NOMO-1 treated with DMSO at 0.1 percent for 48 hours (cell line): Measurements from ENCODE around the gene KCTD18.

ENCODE experiments used
- DNase-seq: peaks from one replicate; lab custom pipeline; 2025; ENCODE audit not compliant: unreplicated experiment; lab: John Stamatoyannopoulos, UW

KCTD18 gene

DNA sequence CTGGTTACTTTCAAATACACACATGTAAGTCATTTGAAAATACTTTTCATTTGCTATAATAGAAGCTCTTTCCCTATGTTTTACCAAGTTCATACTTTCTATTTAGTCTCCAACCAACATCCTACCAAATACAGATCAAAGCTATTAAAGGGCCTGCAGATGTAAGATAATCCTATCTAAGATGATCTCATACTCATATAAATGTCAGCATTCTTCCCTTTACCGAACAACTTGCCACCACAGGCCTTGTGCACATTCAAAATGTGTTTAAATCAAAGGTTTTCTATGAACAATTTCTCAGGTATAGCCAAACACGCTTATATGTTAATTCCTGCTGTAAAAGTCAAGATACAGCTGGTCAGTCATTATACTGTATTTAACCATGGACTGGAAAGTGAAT, 23.3 kb downstream of the KCTD18 start:
- no peak for DNase-seq

GRCh38 chr2:200484934-200485333, 24.9 kb downstream of the KCTD18 start:
- DNase-seq = no peak

DNA sequence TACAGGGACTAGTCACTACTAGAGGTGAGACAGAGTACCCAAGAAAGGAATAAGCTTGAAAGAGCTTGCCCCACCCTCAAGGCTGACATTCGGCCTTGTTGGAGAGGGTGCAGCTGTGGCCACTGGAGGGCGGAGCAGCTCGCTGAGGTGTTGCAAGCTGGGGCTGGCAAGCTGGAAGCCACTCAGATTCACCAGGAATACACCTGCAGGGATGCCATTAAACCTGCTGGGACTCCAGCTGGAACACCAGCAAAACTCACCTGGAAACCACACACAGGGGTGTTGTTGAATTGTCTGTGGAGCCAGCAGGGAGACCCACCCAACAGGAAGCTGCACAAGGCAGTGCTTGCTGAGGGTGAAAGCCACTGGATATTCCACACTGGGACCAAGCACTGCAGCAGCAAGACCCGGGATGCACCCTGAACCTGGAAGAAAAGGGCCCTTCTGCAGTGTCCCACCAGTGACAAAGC, 26.1 kb downstream of the KCTD18 start:
- no peak for DNase-seq

- DNase-seq = no peak
Observed at GRCh38 chr2:200482194-200482593, 27.7 kb downstream of the KCTD18 start.

DNA sequence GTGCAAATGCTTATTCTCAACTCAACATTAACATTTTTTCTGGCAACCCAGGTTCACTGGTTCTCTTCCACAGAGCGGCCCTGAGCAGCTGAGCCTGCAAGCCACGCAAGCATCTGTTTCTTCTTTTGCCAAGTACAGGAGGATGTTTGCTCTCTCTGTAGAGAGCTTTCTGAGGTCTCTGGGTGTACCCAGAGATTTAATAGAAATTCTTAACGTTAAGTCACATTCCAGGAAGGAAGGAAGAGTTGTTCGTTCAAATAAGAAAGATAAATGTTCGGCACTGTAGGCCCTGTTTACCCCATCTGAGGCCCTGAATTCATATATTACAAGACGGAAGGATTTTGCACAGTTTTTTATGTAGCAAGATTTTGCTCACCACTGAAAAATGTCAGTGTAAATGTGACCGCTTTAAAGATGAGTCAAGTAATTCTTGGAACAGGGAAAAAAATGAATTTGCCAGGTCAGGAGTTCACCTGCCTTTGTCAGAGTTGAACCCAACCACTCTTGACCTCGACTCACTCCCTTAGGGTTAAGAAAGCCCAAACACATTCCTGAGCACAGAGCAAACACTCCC, 30.1 kb downstream of the KCTD18 start:
- DNase-seq = no peak

DNA sequence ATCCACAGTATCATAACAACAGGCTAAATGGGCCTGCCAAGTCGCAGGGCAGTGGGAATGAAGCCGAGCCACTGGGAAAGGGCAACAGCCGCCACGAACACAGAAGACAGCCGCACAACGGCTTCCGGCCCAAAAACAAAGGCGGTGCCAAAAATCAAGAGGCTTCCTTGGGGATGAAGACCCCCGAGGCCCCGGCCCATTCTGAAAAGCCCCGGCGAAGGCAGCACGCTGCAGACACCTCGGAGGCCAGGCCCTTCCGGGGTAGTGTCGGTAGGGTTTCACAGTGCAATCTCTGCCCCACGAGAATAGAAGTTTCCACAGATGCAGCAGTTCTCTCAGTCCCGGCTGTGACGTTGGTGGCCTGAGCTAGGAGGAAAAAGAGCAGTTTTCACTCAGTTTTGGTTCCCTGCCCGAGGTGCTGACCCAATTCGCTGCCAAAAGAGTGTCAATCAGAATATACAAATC, 32.2 kb downstream of the KCTD18 start:
- no peak for DNase-seq

- DNase-seq = no peak
Observed at GRCh38 chr2:200476836-200477235, 33.0 kb downstream of the KCTD18 start.

DNA sequence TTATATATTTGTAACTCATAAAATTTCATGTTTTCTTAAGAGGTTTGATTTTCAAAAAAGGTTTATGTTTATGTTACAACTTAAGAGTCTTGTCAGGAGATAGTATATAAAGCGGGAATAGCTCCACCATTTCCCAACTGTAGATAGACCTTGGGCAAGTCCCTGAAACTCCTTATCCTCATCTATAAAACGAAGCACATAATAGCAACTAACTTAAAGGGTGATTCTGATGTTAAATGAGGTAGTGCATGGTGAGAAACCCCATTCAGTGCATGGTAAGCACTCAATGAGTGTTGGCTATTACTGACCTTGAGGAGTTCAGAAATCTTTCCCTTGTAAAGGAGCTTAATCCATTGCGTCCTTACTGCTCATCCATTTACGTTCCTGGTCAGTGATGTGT, 34.1 kb downstream of the KCTD18 start:
- no peak for DNase-seq

GRCh38 chr2:200472853-200473464, 36.9 kb downstream of the KCTD18 start:
- no peak for DNase-seq

GRCh38 chr2:200471928-200472645, 37.8 kb downstream of the KCTD18 start:
- DNase-seq = no peak

GRCh38 chr2:200471324-200471848, 38.5 kb downstream of the KCTD18 start:
- peak; percentile 26 for DNase-seq

DNA sequence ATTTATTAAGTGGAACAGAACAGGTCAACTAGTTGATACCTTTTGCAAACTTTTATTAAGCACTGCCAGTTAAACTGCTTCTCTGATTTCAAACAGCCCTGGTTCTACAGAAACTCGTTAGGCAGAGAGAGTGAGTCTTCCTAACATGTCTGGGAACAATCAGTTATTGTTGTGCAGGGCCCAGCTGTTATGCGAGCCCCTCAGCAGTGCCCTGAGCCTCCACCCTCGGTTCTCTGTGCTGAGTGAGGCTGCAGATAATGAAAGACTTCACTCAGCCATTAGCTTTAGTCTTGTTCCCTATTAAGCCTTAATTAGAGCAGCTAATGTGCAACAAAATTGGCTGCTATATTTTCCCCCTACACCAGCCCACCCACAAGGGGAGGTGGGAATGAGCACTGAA, 39.6 kb downstream of the KCTD18 start:
- no peak for DNase-seq

DNA sequence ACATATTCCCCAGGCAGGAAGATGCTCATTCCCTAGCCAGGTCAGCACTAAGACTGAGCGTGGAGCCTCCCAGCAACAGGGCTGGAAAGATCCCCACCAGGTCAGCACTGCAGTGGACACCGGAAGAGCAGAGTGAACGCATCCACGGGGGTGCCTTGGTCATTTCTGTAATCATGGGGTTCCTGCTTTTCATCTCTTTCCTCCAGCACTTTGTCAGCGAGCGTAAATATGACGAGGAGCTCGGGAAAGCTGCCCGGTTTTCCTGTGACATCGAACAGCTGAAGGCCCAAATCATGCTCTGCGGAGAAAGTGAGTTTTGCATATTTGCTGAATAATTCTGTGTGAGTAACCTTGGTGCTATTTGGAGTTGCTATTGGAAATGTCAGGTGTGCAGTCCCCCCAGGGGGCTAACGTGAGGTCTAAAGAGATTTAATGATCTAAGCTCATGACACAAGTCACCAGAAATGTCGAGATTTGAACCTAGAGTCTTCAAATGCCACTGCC, 40.1 kb downstream of the KCTD18 start:
- DNase-seq = no peak

DNA sequence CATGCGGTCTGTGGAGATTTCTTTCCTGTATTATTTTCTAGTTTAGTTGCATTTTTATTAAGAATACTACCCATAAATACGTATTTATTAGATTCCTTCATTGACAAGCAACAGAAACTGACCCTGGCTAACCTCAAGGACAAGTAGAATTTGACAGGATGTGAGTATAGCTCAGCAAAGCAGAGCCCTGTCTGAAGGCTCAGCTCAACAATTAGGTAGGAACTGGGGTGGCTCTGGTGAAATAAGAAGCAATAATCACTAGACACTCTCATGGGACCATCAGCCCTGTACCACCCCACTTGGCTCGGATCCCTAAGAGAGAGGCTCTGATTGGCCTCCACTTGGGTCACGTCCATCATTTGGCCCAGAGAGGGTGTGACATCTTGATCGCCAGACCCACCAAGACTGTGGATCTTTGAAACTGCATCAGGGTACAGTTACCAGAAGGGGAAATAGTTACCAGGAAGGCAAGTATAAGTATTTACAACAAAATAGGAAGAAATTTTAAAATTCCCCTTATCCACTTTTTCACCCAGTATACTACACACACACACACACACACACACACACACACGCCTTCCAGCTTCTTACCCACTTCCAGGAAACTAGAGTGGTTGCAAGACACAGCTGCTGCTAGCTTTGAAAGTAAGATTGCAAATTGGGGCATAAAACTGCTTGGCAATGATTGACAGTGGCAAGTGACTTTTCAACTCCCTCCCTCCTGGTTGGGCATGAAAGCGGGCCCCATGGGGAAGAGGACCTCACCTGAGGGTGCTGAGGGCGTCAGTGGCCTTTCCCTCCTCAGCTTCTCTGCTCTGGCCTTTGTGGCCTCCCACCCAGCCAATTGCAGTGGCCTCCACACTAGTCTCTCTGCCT, 41.8 kb downstream of the KCTD18 start:
- DNase-seq = no peak

- DNase-seq = no peak
Observed at GRCh38 chr2:200466425-200467418, 43.1 kb downstream of the KCTD18 start.

GRCh38 chr2:200463452-200463851, 46.4 kb downstream of the KCTD18 start:
- no peak for DNase-seq

DNA sequence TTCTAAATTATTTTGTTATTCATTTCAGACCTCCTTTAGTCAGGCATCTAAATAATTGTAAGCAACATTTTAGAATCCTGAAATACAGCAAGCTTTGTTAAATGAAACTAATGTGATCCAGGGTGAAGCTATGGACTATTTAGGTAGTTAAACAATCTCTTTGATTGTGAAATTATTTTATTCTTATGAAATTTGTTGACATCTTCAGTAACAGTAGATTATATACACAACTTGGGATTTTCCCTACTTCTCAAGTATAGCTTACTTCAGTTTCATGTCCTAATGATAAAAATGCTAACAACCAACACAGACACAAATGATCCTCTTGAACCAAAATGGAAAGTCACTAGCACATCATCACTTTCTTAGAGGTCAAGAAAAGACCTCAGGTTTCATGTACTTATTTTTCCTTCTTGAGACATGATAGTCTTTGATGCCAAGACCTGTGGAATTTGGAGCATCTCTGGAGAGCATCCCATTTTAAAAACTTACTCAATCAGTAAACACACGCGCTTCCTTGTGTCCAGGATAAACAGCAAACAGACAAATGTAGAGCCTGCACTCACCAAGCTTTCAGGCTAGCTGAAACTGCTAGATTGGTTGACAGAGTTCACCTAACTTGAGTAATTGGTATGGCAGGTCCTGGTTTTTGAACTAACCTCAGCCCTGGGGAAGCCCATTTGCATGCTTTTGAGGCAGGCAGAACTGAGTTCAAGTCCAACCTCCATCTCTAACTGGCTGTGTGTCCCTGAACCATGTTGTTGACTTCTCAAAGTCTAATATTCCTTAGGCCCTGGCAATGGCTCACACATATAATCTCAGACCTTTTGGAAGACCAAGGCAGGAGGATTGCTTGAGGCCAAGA, 47.8 kb downstream of the KCTD18 start:
- DNase-seq = no peak

DNA sequence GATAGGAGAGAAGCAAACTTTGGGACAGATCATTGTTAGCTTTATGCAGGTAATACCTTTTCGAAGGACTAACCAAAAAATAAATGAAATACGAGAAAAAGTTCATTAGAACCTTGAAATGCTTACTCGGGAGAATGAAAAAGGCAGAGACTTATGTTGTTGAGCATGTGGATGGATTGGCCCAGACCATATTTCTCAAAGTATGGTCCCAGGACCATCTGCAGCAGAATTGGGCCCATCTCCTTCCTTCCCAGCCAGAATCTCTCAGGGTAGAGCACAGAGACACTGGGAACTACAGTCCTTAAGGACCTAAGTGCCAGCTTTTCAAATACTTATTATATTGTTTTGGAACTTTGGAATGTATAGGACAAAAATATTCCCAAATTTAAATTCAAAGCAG, 50.8 kb downstream of the KCTD18 start:
- DNase-seq = no peak

DNA sequence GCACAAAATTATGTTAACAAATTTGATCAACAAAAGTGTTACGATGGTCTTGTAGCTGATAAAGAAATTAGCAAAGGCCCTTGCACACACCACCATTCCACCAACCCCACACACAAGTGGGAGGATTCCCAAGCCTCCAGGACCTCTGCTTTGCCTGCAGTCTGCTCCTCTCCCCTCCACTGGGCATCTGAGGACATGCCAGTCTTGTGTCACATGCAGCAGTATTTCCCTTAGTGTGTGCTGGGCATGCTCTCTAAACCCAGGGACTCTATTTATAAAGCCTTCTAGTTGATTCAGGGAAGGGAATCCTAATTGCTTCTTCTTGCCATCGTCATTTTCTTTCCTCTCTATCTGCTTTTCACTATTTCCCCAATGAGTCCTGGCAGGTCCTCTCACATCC, 53.3 kb downstream of the KCTD18 start:
- DNase-seq = no peak
